Measurements from ENCODE around the gene CFAP299.

GRCh38 chr4:80361329-80361900 is 25.9 kb downstream of the CFAP299 start:
- TF ChIP-seq, protein P1, sequence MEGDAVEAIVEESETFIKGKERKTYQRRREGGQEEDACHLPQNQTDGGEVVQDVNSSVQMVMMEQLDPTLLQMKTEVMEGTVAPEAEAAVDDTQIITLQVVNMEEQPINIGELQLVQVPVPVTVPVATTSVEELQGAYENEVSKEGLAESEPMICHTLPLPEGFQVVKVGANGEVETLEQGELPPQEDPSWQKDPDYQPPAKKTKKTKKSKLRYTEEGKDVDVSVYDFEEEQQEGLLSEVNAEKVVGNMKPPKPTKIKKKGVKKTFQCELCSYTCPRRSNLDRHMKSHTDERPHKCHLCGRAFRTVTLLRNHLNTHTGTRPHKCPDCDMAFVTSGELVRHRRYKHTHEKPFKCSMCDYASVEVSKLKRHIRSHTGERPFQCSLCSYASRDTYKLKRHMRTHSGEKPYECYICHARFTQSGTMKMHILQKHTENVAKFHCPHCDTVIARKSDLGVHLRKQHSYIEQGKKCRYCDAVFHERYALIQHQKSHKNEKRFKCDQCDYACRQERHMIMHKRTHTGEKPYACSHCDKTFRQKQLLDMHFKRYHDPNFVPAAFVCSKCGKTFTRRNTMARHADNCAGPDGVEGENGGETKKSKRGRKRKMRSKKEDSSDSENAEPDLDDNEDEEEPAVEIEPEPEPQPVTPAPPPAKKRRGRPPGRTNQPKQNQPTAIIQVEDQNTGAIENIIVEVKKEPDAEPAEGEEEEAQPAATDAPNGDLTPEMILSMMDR (IDR thresholded peaks at IDR 0.05), result peak in 5 of 6 experiments; percentile 18 to 58 (median 43)
- TF ChIP-seq POLR2A (IDR thresholded peaks at IDR 0.05), result no peak

Measured in Peyer's patch (tissue), 4 donors.